GM21723 (cell line): ENCODE results near the gene TSPYL4.

Source experiments
- ATAC-seq: cut with Tn5 transposase; IDR thresholded peaks from one replicate; pipeline ENCODE4 v1.9.1; 2021; ENCODE audit warnings: mild to moderate bottlenecking, moderate library complexity; ENCODE audit not compliant: unreplicated experiment

The TSPYL4 gene

GRCh38 chr6:116271149-116271708, 17.4 kb upstream of the TSPYL4 start:
- ATAC-seq: no peak

- peak; percentile 85 for ATAC-seq
Observed at GRCh38 chr6:116268589-116269293, 14.9 kb upstream of the TSPYL4 start.

- ATAC-seq: peak; percentile 11
Observed at GRCh38 chr6:116267836-116268588, 14.1 kb upstream of the TSPYL4 start.

GRCh38 chr6:116266803-116267202, 12.9 kb upstream of the TSPYL4 start:
- ATAC-seq: no peak

GRCh38 chr6:116265041-116265829, 11.4 kb upstream of the TSPYL4 start:
- no peak for ATAC-seq

- ATAC-seq: no peak
Observed at GRCh38 chr6:116263353-116263752, 9.5 kb upstream of the TSPYL4 start.

GRCh38 chr6:116258520-116258919, 4.6 kb upstream of the TSPYL4 start:
- no peak for ATAC-seq

- ATAC-seq: no peak
Observed at GRCh38 chr6:116256694-116257093, 2.8 kb upstream of the TSPYL4 start.

- ATAC-seq: no peak
Observed at GRCh38 chr6:116255246-116255800, 1.4 kb upstream of the TSPYL4 start.

- peak; percentile 44 for ATAC-seq
Observed at GRCh38 chr6:116254297-116255056, 602 bp upstream of the TSPYL4 start.

GRCh38 chr6:116253188-116253504, 729 bp downstream of the TSPYL4 start:
- ATAC-seq: no peak

- no peak for ATAC-seq
Observed at GRCh38 chr6:116251568-116252384, 2.1 kb downstream of the TSPYL4 start.

- ATAC-seq: no peak
Observed at GRCh38 chr6:116248577-116248976, 5.3 kb downstream of the TSPYL4 start.

GRCh38 chr6:116247285-116247684, 6.6 kb downstream of the TSPYL4 start:
- no peak for ATAC-seq

GRCh38 chr6:116246089-116246488, 7.8 kb downstream of the TSPYL4 start:
- no peak for ATAC-seq

- no peak for ATAC-seq
Observed at GRCh38 chr6:116244284-116244683, 9.6 kb downstream of the TSPYL4 start.

GRCh38 chr6:116239856-116240255, 14.0 kb downstream of the TSPYL4 start:
- ATAC-seq: no peak

- ATAC-seq: no peak
Observed at GRCh38 chr6:116239256-116239655, 14.6 kb downstream of the TSPYL4 start.

- no peak for ATAC-seq
Observed at GRCh38 chr6:116238083-116238482, 15.8 kb downstream of the TSPYL4 start.

- ATAC-seq: no peak
Observed at GRCh38 chr6:116234689-116235088, 19.2 kb downstream of the TSPYL4 start.
